ENCODE data around the gene DCP2.

Gene DCP2

DNA sequence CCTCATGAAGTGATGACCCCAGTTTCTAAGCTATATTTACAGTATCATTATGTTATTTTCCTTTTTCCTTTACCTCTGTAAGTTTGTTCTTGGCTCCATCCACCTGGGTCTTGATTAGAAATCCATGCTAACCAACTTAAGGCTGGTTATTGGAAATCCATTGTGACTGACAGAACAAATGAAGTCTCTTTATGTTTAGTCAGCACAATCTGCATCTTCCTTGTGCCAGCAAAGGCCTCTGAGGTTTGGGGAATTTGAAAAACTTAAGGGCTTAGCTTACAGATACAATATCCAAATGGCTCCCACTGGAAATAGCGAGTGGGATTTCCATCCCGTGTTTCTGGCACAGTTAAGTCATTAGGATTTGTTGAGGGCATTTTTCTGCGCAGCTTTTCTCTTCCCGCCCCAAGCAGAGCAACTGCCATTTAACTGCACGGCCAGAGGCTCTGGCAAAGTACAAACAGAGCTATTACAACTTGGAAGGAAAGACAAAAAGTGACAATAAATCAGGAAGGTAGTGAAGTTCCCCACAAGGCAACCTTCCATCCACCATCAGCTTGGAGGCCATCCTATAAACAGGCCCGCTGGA lies 64.2 kb downstream of the DCP2 start:
- no peaks in the 10 kb centered on the region for H3K36me3 Mint-ChIP-seq
- no peak overlapping the region for H3K4me3 Mint-ChIP-seq
- H3K4me1 Mint-ChIP-seq (ENCODE audit: low read depth), result peaks cover 2% of the 10 kb centered on the region
- no peak overlapping the region for H3K27ac Mint-ChIP-seq
- H3K27me3 Mint-ChIP-seq, result no peaks in the 10 kb centered on the region
- H3K9me3 Mint-ChIP-seq (ENCODE audit: low read depth), result no peaks in the 10 kb centered on the region

DNA sequence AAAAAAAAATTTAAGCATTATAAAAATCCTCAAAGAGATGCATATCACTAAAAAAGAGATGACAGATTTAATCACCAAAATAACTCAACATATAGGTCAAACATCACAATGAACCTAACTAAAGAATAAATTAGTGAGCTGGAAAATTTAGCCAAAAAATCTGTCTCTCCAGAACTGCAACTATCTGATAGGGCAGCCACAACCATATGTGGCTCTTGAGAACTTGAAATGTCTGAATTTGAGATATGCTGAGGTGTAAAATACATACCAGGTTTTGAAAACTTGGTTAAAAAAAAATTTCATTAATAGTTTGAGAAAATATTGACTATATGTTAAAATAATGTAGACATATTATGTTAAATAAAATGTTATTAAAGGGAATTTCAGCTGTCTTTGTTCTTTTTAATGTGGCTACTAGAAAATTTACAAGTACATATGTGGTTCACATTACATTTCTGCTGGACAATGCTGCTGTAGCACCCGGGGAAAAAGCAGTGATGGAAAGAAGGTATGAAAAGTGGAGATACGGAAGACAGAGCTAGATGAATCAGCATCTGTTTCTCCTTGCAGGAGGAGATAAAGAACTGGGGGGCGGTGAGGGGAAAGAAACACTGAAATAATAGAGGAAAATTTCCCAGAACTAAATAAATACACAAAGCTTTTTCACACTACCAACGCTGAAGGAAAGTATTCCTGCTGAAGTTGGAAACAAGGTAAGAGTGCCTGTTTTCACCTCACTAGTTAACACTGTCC lies 66.1 kb downstream of the DCP2 start:
- no peaks in the 10 kb centered on the region for H3K27me3 Mint-ChIP-seq
- peaks cover 2% of the 10 kb centered on the region for H3K4me1 Mint-ChIP-seq (ENCODE audit: low read depth)
- H3K4me3 Mint-ChIP-seq, result no peak overlapping the region
- H3K36me3 Mint-ChIP-seq, result no peaks in the 10 kb centered on the region
- no peak overlapping the region for H3K27ac Mint-ChIP-seq
- H3K9me3 Mint-ChIP-seq (ENCODE audit: low read depth), result no peaks in the 10 kb centered on the region

DNA sequence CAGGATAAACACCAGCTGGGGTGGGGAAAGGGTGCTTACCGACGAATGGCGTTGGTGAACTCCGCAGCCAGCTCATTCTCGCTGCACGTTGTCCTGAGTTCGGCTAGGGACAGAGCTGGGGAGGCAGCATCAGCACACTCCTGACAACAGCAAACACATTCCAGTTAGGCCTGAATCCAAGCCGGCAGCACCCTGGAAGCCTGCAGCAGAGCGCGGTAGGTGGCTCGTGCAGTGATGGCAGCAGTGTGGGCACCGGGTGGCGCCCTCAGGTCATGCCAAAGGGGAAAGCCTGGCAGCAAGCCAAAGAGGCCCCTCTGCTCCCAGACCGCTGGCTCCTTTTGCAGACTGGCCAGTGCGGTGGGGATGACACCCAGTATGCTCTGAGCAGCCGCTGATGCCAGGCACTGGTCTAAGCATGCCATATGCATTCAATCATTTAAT lies 66.9 kb downstream of the DCP2 start:
- Mint-ChIP-seq H3K27me3 (no peaks in the 10 kb centered on the region), H3K9me3 (ENCODE audit: low read depth) (no peaks in the 10 kb centered on the region), H3K27ac (no peak overlapping the region), H3K36me3 (no peaks in the 10 kb centered on the region), H3K4me3 (no peak overlapping the region), H3K4me1 (ENCODE audit: low read depth) (peaks cover 2% of the 10 kb centered on the region)

DNA sequence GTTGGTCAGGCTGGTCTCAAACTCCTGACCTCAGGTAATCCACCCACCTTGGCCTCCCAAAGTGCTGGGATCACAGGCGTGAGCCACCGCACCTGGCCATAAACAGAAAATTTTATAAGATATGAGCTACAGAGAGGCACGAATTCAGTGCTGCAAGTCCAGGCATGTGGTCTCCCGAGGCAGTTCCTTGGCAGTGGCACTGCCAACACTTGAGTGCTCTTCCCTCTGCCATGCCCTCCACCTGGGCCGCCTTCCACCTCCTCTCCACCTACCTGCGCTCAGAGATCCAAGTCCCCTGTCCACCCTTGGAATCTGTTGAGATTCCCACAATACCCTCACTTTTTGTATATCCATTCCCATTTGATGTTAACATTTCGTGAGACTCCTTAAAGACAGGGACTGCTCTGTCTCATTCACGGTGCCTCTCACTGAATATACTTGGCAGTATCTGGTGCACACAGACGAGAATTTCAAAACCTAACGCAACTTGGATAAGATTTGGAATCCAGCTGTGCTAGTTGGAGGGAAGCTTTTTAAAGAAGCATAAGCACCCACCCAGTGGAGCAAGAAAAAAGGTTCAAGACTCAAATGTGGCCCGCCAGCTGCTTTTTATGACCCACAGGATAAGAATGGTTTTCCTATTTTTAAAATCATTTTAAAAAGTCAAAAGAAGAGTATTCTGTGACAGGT lies 68.3 kb downstream of the DCP2 start:
- no peaks in the 10 kb centered on the region for H3K36me3 Mint-ChIP-seq
- no peak overlapping the region for H3K4me3 Mint-ChIP-seq
- no peak overlapping the region for H3K27ac Mint-ChIP-seq
- H3K27me3 Mint-ChIP-seq, result no peaks in the 10 kb centered on the region
- no peaks in the 10 kb centered on the region for H3K9me3 Mint-ChIP-seq (ENCODE audit: low read depth)
- H3K4me1 Mint-ChIP-seq (ENCODE audit: low read depth), result peaks cover 2% of the 10 kb centered on the region

DNA sequence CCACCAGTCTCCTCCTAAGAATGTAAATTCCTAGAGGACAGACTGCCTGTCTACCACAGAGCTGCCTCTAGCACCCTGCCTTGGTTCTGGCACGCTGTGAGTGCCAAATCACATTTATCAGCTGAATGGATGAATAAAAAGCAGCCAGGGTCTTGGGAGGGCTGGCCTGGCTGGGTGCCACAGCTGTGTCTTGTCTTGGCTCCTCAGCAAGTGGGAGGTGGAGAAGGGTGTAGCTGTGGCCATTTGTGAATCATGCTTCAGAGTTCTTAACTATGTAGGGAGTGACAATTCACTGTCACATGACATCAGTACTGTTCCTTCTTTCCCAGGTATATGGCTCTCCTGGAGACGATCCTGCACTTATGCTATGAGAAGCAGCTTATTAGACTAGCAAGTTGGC lies 70.6 kb downstream of the DCP2 start:
- Mint-ChIP-seq H3K4me3 (no peak overlapping the region), H3K36me3 (peaks cover 3% of the 10 kb centered on the region), H3K27ac (no peak overlapping the region), H3K27me3 (no peaks in the 10 kb centered on the region), H3K4me1 (ENCODE audit: low read depth) (peaks cover 2% of the 10 kb centered on the region), H3K9me3 (ENCODE audit: low read depth) (no peaks in the 10 kb centered on the region)

DNA sequence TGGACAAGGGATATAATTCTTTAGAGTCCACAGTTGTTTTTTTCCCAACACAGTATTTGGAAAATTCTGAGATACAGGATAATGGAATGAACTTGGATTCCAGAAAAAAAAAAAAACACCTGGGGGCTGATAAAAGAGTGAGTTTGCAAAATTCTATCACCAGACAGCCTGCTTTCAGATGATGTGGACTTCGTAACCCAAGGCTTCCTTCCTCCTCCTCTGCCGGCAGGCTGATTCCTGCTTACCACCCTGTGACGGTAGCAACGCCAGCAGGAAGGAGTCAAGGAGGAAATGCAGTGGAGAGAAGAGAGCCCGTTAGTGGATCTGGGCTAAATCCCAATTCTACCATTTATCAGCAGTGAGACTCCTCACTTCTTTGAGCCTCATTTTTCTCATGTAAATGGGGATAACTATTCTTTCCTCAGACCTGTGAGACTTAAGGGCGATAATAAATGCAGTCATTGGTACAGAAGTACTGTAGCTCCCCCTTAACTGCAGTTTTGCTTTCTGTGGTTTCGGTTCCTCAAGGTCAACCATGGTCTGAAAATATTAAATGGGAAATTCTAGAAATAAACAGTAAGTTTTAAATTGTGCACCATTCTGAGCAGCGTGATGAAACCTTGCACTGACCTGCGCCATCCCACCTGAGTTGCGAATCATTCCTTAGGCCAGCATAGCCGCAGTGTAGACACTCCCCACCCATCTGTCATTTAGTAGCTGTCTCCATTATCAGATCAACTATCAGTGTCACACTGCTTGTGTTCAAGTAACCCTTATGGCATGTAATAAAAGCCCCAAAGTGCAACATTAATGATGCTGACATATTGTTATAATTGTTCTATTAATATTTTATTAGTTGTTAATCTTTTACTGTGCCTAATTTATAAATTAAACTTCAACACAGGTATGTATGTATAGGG lies 71.4 kb downstream of the DCP2 start:
- peaks cover 3% of the 10 kb centered on the region for H3K36me3 Mint-ChIP-seq
- no peaks in the 10 kb centered on the region for H3K27me3 Mint-ChIP-seq
- peaks cover 2% of the 10 kb centered on the region for H3K4me1 Mint-ChIP-seq (ENCODE audit: low read depth)
- H3K27ac Mint-ChIP-seq, result no peak overlapping the region
- H3K4me3 Mint-ChIP-seq, result no peak overlapping the region
- no peaks in the 10 kb centered on the region for H3K9me3 Mint-ChIP-seq (ENCODE audit: low read depth)

DNA sequence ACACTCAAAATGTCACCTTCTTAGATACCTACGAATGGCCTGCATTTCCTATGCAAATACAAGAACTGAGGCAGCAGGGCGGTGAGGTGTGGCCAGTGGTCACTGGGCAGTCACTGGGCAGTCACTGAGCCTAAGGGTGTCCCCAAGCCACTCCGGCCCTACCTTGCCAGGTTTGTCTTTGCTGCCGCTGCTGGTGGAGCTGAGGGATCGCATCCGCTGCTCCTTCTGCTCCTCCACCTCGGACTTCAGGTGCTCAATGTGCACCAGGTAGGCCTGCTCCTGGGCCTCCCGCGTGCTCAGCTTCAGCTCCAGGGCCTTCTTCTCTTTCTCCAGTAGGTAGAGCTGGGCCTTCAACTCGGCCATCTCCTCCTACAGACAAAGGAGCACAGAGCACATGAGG lies 72.3 kb downstream of the DCP2 start:
- Mint-ChIP-seq H3K27me3 (no peaks in the 10 kb centered on the region), H3K4me3 (no peak overlapping the region), H3K9me3 (ENCODE audit: low read depth) (no peaks in the 10 kb centered on the region), H3K4me1 (ENCODE audit: low read depth) (peaks cover 2% of the 10 kb centered on the region), H3K27ac (no peak overlapping the region), H3K36me3 (peaks cover 3% of the 10 kb centered on the region)

DNA sequence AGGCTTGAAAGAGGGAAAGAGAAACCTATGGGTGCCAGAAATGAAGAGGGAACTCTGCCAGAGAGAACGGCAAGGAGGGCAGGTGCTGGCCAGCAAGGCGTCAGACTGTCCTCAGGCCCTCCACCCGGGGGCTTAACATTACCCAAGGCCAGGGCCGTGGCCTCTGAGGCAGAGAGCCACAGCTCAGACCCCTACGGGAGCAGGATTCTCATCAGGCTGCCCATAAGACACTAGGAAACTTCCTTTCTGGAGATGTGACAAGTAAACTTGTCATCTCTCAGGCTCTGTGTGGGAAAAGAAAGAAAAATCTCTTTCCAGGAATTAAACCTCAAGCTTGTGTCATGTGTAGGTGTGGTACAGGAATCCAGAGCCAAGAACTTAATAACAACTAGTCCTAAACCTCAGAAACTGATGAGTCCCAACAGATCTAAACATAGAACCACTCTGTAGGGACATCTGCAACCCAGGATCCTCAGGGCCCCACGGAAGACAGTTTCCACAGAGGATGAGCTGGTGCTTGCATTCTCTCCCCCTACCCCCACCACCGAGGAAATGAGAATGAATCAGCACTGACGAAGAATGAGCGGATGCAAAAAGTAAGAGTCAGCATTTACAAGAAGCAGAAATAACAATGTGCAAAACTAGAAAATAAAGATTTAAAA lies 74.3 kb downstream of the DCP2 start:
- Mint-ChIP-seq H3K4me3 (no peak overlapping the region), H3K27me3 (no peaks in the 10 kb centered on the region), H3K36me3 (peaks cover 3% of the 10 kb centered on the region), H3K9me3 (ENCODE audit: low read depth) (no peaks in the 10 kb centered on the region), H3K27ac (no peak overlapping the region), H3K4me1 (ENCODE audit: low read depth) (peaks cover 2% of the 10 kb centered on the region)

DNA sequence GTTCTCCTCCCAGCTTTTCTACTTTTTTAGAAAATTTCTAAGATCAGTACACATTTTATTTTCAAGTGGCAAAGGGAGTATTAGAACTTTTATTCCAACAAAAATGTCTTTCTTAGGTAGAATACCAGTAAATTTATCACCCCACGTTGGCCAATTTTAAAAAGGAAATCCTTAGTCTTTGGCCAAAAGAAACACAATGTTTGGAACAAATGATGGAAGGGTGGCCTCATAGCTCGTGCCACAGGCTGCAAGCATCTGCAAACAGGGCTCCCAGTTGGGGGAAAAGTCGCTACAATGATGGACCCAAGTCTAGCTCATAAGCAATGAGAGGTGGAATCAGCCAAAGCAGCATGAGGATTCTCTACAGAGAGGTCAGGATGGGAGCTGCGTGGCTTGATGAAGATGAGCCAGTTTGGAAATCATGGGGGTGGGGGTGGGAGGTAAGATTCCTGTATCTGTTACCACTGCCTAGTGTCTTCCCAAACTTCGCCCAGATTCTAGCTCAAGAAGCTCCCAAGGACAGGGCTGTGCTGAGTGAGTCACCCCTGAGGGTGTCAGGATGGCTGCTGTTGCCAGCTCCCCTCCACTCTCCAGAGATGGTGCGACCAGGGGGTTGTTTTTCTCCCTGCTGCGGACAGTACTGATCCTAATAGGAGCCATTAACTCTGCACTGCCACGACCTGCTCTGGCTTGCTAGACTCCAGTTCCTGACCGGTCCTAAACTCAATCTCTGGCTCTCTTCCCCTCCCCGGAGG lies 75.6 kb downstream of the DCP2 start:
- H3K4me3 Mint-ChIP-seq, result no peak overlapping the region
- H3K4me1 Mint-ChIP-seq (ENCODE audit: low read depth), result peaks cover 2% of the 10 kb centered on the region
- no peaks in the 10 kb centered on the region for H3K27me3 Mint-ChIP-seq
- no peak overlapping the region for H3K27ac Mint-ChIP-seq
- peaks cover 3% of the 10 kb centered on the region for H3K36me3 Mint-ChIP-seq
- no peaks in the 10 kb centered on the region for H3K9me3 Mint-ChIP-seq (ENCODE audit: low read depth)

DNA sequence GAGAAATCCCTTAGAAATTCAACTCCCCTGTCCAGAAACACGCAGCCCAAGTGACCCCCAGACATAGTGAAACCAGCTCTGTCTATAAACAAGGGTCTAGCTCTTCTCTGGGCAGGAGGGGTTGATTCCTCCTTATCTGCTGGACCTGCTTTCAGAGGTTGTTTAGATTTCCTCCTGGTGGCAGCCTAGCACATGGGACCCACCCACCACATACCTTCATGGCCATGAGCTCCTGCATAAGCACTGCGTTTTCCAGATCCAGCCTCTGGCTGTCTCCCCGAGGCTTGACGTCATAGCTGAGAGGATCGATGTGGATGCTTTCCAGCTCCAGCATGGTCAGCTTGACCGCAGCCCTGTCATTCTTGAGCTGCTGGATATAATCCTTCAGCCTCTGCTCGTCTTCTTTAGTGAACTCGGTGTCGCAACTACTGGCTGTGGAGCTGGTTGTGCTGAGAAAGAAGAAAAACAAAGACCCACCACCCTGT lies 77.0 kb downstream of the DCP2 start:
- Mint-ChIP-seq H3K27ac (no peak overlapping the region), H3K36me3 (peaks cover 3% of the 10 kb centered on the region)

DNA sequence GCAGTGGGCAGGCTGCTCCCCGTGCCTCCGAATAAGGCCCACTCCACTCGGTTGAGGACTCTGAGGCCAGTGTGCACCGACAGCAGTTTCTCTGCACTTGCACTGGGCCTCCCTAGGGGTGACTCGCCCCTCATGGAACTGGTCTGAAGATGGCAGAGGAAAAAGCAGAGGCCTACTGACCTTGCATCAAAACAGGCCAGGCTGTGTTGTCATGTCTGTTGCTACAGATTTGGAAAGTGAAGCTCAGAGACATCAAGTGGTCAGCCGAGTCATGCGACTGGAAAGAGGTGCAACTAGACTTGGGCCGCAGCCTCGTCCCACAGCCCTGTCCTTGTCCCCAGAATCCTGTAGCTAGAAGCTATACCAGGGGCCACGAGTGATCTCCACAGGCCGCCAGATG lies 78.3 kb downstream of the DCP2 start:
- Mint-ChIP-seq H3K4me3 (no peak overlapping the region), H3K4me1 (ENCODE audit: low read depth) (peaks cover 19% of the 10 kb centered on the region), H3K9me3 (ENCODE audit: low read depth) (no peaks in the 10 kb centered on the region), H3K27ac (no peak overlapping the region), H3K27me3 (no peaks in the 10 kb centered on the region), H3K36me3 (peaks cover 3% of the 10 kb centered on the region)

More for the DNA sequence above, 77.0 kb downstream of the DCP2 start:
- Mint-ChIP-seq H3K9me3 (ENCODE audit: low read depth) (no peaks in the 10 kb centered on the region), H3K4me1 (ENCODE audit: low read depth) (peaks cover 6% of the 10 kb centered on the region), H3K27me3 (no peaks in the 10 kb centered on the region), H3K4me3 (no peak overlapping the region)

DNA sequence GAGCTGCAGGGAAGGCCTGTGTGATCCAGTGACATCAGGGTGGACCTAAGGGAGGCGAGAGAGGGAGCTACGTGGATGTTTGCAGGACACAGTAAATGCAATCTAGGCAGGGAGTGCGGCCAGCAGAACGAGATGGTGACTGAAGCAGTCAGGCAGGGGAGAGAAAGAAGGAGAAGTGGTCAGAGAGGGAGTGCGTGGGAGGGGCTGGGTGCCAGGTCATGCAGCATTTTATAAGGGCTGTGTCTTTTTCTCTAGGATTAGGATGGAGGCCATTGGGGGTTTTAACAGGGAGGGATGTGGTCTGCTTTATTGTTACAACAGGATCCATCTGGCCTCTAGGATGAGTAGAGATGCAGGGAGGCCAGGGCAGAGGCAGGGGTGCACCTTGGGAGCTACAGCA lies 80.4 kb downstream of the DCP2 start:
- no peaks in the 10 kb centered on the region for H3K27me3 Mint-ChIP-seq
- H3K36me3 Mint-ChIP-seq, result no peaks in the 10 kb centered on the region
- H3K4me1 Mint-ChIP-seq (ENCODE audit: low read depth), result peaks cover 32% of the 10 kb centered on the region
- no peak overlapping the region for H3K27ac Mint-ChIP-seq
- H3K9me3 Mint-ChIP-seq (ENCODE audit: low read depth), result no peaks in the 10 kb centered on the region
- H3K4me3 Mint-ChIP-seq, result no peak overlapping the region

DNA sequence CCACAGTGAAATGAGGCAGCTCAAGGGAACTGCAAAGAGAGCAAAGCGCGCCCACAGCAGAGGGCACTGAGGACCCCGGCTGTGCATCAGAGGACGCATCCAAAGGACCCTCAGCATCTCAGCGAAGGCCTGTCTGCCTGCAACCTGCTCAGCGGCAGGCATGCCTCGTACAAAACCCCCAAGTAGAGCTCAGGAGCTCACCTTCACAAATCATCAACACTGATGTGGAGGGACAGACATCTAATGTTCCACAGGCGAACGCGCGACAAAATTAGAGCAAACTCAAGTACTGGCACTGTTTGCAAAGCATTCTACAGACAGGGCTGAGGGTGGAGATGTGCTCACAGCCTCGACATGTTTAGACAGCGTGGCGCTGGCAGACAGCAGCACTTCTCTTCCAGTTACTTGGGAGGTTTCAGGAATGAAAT lies 81.0 kb downstream of the DCP2 start:
- peaks cover 38% of the 10 kb centered on the region for H3K4me1 Mint-ChIP-seq (ENCODE audit: low read depth)
- no peaks in the 10 kb centered on the region for H3K36me3 Mint-ChIP-seq
- H3K4me3 Mint-ChIP-seq, result no peak overlapping the region
- no peaks in the 10 kb centered on the region for H3K9me3 Mint-ChIP-seq (ENCODE audit: low read depth)
- H3K27me3 Mint-ChIP-seq, result no peaks in the 10 kb centered on the region
- H3K27ac Mint-ChIP-seq, result no peak overlapping the region

DNA sequence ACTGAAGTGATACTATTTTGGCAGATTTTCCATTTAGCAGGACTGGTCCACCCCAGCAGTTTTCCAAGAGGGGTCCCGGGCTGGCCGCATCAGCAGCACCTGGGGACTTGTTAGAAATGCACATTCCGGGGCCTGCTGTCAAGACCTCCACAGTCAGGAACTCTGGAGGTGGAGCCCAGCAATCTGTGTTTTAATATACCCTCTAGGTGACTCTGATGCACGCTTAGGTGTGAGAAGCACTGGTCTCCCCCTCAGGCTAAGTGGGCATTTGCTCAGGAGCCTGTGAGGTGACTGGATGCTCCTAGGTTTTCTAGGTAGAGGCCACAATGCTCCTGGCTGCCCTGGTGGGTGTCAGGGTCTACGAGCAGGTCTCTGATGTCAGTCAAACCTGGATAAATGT lies 81.7 kb downstream of the DCP2 start:
- Mint-ChIP-seq H3K4me1 (ENCODE audit: low read depth) (peaks cover 45% of the 10 kb centered on the region), H3K27ac (no peak overlapping the region), H3K36me3 (no peaks in the 10 kb centered on the region), H3K27me3 (no peaks in the 10 kb centered on the region), H3K9me3 (ENCODE audit: low read depth) (no peaks in the 10 kb centered on the region), H3K4me3 (no peak overlapping the region)

Data from activated naive CD8-positive, alpha-beta T cell (primary cell).